ENCODE measurements around the gene GDF2. TPM values are rescaled to one million over a fixed set of nuclear protein-coding genes. Genes with fewer than 3 reads are reported as not detected.

Gene GDF2
- total RNA-seq, 1 donor from 2014 or later = not detected

DNA sequence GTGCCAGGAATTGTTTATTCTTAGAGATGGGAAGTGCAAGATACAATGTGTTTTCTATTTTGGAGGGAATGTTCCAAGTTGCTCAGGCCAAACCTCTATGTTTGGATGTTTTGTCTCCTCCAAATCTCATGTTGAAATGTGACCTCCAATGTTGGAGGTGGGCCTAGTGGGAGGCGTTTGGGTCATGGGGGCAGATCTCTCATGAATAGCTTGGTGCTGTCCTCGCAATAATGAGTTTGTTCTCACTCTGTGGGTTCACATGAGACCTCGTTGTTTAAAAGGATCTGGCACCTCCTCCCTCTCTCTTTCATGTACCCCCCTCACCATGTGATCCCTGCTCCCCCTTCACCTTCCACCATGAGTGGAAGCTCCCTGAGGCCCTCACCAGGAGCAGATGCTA, 30.6 kb upstream of the GDF2 start:
- DNase-seq (ENCODE audit: low spot score) = no peak

DNA sequence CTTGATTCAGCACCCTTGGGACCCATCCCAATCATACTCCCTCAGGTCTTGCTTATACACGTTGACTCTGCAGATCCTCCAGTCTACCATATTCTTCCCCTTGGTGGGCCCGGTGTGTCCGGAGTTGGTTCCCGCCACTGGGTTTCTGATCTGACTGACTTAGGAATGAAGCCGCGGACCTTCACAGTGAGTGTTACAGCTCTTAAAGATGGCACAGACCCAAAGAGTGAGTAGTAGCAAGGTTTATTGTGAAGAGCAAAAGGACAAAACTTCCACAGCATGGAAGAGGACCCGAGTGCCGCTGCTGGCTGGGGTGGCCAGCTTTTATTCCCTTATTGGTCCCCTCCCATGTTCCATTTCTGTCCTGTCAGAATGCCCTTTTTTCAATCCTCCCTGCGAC, 28.2 kb upstream of the GDF2 start:
- DNase-seq (ENCODE audit: low spot score) = no peak

GRCh38 chr10:47294501-47294900, 27.8 kb upstream of the GDF2 start:
- DNase-seq (ENCODE audit: low spot score) = no peak

DNA sequence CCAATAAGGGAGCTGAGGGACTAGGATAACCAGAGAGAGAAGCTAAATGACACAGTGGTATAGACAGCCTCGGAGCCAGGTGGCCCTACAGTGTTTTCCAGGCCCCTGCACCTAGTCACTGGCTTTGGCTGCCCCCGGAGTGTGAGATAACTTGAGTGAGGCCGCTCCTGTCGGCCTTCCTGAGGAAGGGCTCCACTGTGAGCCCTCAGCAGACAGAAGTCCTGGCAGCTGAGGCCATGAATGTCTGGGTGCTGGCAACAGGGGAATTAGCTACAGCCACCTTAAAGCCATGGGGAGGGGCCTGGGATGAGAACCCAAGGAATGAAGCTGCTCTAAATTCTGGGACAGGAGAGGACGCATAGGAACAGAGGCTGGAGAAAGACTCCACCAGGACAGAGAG, 26.8 kb upstream of the GDF2 start:
- DNase-seq (ENCODE audit: low spot score) = no peak

- DNase-seq (ENCODE audit: low spot score) = no peak
Observed at GRCh38 chr10:47296156-47296894, 25.9 kb upstream of the GDF2 start.

- no peak for DNase-seq (ENCODE audit: low spot score)
Observed at GRCh38 chr10:47296941-47297340, 25.3 kb upstream of the GDF2 start.

DNA sequence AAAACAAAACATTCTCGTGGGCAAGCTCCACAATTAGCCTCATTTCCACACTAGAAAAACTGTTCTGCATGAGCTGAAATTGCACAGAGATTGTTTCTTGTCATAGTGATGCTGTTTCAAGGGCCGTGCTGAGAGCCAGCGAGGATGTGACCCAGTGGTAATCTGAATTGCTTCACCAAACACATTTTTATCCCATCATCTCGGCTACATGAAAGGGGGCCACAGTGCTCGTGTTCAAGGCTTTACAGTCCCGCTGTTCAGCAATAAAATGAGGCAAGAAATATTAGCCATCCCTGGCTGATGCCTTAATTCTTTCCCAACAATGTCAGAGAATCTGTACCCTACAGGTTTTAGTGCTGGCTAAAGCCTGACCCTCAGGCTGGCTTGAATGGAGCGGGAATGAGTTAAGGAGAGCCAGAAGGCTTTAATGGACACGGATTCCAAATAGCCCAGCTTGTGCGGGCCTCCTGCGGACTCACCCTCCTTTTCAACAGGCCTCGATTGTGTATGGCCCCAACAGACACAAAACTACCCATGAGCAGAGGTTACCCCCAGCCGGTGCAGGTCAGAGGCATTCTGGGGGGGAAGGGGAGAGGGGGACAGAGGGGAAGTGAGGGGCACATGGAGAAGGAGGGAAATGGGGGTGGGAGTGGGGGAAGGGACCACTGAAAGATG, 24.3 kb upstream of the GDF2 start:
- DNase-seq (ENCODE audit: low spot score) = no peak

GRCh38 chr10:47298715-47299114, 23.5 kb upstream of the GDF2 start:
- no peak for DNase-seq (ENCODE audit: low spot score)

DNA sequence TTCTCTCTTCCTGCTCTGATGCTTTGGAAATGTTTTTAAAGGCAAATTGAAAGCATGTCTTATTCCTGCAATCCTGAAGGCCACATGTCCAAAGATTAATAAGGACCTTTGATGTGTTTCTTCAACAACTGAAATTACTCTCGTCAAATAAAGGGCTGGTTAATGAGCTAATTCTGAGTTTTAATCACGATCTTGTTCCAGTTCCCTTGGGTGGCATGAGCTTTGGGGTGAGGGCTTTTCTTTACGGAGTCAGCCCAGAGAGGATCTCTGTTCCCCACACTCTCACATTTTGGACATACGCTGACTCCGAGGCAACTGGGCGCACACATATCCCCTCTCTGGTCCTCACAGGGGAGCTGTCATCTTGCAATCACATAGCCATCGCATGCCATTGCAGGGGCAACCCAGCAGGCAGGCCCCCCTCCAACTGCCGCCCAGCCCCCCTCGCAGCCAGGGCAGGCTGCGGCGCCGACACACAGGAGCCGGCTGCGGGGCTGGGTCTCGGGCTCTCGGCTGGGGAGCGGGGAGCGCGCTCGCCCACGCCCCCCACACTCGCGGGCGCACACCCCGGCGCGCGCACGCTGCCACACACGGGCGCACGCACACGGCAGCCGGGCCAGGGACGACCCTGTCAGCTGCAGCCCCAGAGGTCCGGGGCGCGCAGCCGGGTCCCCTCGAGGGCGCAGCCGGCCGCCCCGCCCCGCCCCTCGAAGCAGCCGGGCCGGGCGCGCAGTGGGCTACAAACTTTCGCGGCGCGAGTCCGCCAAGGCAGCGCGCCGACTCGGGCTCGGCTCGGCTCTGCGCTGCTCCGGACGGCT, 22.4 kb upstream of the GDF2 start, which contains the start of gene GDF10:
TSS of gene GDF10 (plus strand) at position 587 of the 818 bp plus-strand sequence. CDS start 455 bp downstream, outside the sequence.
- no peak for DNase-seq (ENCODE audit: low spot score)

- no peak for DNase-seq (ENCODE audit: low spot score)
Observed at GRCh38 chr10:47300429-47300931, 21.8 kb upstream of the GDF2 start.

- DNase-seq (ENCODE audit: low spot score) = no peak
Observed at GRCh38 chr10:47301833-47302232, 20.4 kb upstream of the GDF2 start.

DNA sequence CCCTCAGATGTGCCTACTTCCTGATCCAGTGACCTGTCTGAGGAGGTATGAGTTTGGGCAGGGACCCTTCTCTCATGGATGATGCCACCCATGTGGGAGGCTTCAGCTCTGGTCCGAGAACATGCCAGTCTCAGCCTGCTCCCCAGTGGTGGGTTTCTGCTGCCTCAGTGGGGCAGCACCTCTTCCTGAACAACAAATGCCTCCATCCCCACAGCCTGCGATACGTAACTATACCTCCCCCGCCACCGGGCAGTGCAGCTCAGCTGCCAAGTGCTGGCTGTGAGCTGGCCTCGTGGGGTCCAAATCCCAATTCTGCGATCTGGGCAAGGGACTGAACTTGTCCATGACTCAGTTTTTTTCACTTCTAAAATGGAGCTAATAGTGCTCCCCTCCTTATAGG, 19.1 kb upstream of the GDF2 start:
- DNase-seq (ENCODE audit: low spot score) = no peak

DNA sequence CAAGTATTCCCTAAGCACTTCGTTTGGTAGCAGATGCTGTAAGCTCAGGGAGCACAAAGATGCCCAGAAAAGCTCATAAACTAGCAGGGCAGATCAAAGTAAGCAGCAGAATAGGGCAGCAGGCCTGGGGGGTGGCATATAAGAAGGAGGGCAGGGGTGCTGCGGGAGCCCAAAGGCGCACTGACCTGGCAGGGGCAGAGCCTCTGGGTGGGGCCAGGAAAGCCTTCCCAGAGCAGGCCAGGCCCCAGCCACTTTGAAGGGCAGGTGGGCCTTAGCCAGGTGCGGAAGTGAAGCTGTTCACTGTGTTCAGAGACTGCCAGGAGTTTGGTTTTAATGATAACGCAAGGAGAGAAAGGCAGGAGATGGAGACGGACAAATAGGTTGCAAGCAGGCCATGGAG, 18.4 kb upstream of the GDF2 start:
- DNase-seq (ENCODE audit: low spot score) = no peak

DNA sequence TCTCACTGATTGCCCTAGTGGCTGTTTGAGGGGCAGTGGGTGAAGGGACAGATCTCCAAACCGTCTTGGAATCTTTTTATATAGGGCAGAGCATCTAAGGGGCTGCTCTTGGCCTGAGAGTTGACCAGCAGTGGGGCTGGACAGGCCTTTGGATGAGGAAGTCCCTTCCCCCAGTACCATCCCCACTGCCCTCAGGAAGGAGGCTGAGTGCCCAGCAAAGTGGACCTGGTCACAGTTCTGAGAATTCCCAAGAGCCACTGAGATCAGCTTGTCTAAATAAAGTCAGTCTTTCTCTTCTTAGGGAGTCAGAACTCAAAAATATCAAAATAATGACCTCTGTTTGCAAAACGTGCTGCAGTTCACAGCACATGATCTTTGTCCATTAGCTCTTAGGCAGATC, 16.7 kb upstream of the GDF2 start:
- DNase-seq (ENCODE audit: low spot score) = no peak

GRCh38 chr10:47306387-47307210, 15.7 kb upstream of the GDF2 start:
- DNase-seq (ENCODE audit: low spot score) = no peak

GRCh38 chr10:47307381-47307780, 14.9 kb upstream of the GDF2 start:
- DNase-seq (ENCODE audit: low spot score) = no peak

DNA sequence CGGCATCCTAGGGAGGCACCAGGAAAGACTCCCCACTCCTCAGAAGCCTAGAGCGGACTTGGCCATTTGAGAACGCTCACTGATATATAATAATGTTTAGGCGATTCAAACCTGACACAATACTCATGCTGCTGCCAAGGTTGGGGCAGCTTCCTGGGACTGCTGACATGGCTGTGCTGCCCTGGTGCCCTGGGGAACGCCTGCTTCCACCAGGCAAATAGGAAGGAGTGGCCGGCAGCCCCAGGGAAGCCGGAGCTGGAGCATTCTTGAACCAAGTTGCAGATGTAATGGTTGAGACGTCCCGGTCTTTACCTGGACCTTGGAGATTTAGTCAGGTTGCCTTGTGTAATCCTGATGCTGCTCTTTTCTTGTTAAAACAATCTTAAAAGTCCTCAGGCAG, 13.5 kb upstream of the GDF2 start:
- no peak for DNase-seq (ENCODE audit: low spot score)

- DNase-seq (ENCODE audit: low spot score) = no peak
Observed at GRCh38 chr10:47309408-47310089, 12.7 kb upstream of the GDF2 start.

DNA sequence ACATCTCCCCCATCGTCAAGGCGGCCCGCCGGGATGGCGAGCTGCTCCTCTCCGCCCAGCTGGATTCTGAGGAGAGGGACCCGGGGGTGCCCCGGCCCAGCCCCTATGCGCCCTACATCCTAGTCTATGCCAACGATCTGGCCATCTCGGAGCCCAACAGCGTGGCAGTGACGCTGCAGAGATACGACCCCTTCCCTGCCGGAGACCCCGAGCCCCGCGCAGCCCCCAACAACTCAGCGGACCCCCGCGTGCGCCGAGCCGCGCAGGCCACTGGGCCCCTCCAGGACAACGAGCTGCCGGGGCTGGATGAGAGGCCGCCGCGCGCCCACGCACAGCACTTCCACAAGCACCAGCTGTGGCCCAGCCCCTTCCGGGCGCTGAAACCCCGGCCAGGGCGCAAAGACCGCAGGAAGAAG, 12.2 kb upstream of the GDF2 start:
- no peak for DNase-seq (ENCODE audit: low spot score)

GRCh38 chr10:47311193-47311931, 10.9 kb upstream of the GDF2 start:
- no peak for DNase-seq (ENCODE audit: low spot score)
